Smooth muscle cell of the coronary artery (primary cell): ENCODE results near the gene PWP1. TPM values are rescaled to one million over a fixed set of nuclear protein-coding genes. Genes with fewer than 3 reads are reported as not detected.

Experiments used
- total RNA-seq: library from RNA; depleted of rRNA; stranded (reverse); fragments of >200 nt; gene quantifications from 2 replicates; pipeline ENCODE4 v1.2.3, GENCODE V29; 2014; ENCODE audit warnings: low replicate concordance

PWP1 gene
- 99.1 and 247 TPM in 2 replicates for total RNA-seq

GRCh38 chr12:107685360-107686248 is at the start of gene PWP1:
Gene PWP1, plus strand, starts transcription at chr12:107685799. Its CDS starts 101 bp downstream, at chr12:107685900.

GRCh38 chr12:107760809-107761501 is 75.4 kb downstream of the PWP1 start, which contains the start of gene PRDM4:
Gene PRDM4, minus strand, starts transcription at chr12:107761137. Its CDS starts 622 bp downstream, at chr12:107760515.

Other genes with a start within 250 kb of the PWP1 start
- 11.4 and 15.2 TPM in 2 replicates for gene PRDM4, start 75.3 kb downstream of the PWP1 start, total RNA-seq
- gene ASCL4, start 88.9 kb downstream of the PWP1 start, total RNA-seq: not detected in 2 replicates